ENCODE measurements around the gene TNFAIP3.

The TNFAIP3 gene

DNA sequence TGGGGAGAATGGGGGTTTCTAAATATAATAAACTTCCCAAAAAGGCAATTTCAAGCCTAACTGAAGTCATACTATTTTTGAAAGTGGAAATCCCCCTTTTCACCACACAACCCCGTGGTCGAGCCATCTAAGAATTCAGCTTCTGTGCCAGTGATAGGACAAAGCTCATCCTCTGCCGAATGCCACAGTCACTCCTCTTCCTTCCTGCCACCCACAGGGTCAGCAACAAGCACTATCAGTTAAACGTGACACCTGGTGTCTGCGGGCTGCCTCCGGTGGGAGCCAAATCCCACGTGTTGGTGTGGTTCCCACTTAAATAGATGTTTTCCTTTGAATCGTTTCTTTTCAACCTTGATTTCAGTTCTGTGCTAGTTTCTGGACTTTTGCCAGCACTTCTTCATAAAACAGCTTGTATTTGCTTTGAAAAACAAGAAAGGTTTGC is 60.7 kb downstream of the TNFAIP3 start:
- peak; percentile 74 to 81 for DNase-seq

DNA sequence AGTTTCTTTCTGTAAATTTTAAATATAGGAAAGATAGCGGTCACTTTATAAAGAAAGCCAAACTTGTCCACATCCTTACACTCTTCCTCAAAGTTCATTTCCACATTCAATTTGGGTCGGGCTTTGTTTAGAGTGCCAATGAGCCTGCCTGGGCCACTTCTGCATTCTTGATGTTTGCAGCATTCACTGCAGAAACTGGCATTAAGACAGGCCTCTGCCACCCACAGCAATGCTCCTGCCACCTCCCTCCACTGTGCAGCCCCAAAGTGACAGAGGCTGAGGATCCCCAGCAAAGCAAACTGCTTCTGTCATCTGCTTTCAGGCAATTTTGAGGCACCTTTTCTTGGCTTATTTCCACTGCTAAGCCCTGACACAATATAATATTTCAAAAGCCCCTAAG is 61.2 kb downstream of the TNFAIP3 start:
- DNase-seq: peak; percentile 16 to 28

DNA sequence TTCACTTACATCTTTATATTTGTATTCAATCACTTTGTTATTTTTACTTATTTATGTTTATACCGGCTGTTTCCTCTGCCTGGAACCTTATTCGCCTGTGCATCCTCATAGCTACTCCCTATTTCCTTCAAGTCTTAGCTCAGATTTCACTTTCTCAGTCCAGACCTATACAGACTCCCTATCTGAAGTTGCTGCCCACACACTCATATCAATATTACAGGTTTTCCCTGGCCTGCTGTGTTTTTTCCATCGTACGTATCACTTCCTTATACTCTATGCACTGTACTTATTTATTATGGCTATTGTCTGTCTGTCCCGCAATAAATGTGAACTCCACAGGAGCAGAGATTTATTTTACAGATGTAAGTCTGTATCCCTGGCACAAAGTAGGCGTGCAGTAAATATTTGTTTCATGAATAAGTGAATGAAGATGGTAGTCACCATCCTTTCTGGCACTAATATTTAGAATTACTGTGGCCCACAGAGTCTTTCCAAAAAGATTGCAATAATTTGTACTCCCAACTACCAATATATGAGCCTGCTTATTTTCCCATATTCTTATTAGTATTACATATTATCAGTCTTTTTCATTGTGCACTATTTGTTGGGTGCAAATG is 64.9 kb downstream of the TNFAIP3 start:
- DNase-seq: no peak
